Heart right ventricle (tissue), 16 donors: ENCODE measurements around the gene REXO1. TPM values are rescaled to one million over a fixed set of nuclear protein-coding genes. Genes with fewer than 3 reads are reported as not detected.

Experiments used
- ATAC-seq, 8 donors: fragments of 200-7000 bp; cut with Tn5 transposase; one replicate each; pipeline ENCODE4 v1.9.1; 2020; ENCODE audit warnings: mild to moderate bottlenecking in 8 of 8, moderate library complexity in 8 of 8, moderate number of reproducible peaks in 1 of 8
- DNase-seq, 2 donors: peaks; one replicate each; pipeline ENCODE4 v3.0.0-alpha.2; 2020
- H3K27ac ChIP-seq, 10 donors: fragments of 200-600 bp; sonication (generic) in 2 of 10; one replicate each; pipeline versions ENCODE4 v1.5.0 to v1.8.0; 2020 to 2022; ENCODE audit warnings: mild to moderate bottlenecking in 3 of 10
- H3K27me3 ChIP-seq, 7 donors: fragments of 200-600 bp; one replicate each; pipeline ENCODE4 v1.8.0; 2021 to 2022; ENCODE audit warnings: mild to moderate bottlenecking in 2 of 7
- H3K36me3 ChIP-seq, 9 donors: fragments of 200-600 bp; sonication (generic) in 1 of 9; one replicate each; pipeline versions ENCODE4 v1.5.0 to v1.8.0; 2020 to 2022; ENCODE audit warnings: mild to moderate bottlenecking in 2 of 9
- H3K4me1 ChIP-seq, 9 donors: fragments of 200-600 bp; sonication (generic) in 1 of 9; one replicate each; pipeline versions ENCODE4 v1.5.0 to v1.8.0; 2020 to 2022; ENCODE audit warnings: mild to moderate bottlenecking in 4 of 9
- H3K4me3 ChIP-seq, 10 donors: fragments of 200-600 bp; sonication (generic) in 2 of 10; one replicate each; pipeline versions ENCODE4 v1.5.0 to v1.8.0; 2020 to 2022; ENCODE audit warnings: mild to moderate bottlenecking in 7 of 10, moderate library complexity in 2 of 10
- H3K9me3 ChIP-seq, 11 donors: fragments of 200-600 bp in 10 of 11; sonication (generic) in 2 of 11; one replicate each; pipeline versions ENCODE4 v1.5.0 to v1.8.0; 2013 to 2022; ENCODE audit warnings: mild to moderate bottlenecking in 2 of 11, control low read depth in 1 of 11, moderate library complexity in 1 of 11
- CTCF ChIP-seq, 9 donors: fragments of 200-600 bp; sonication (generic) in 2 of 9; IDR thresholded peaks; one replicate each; pipeline versions ENCODE4 v1.5.0 to v1.8.0; 2021 to 2022; ENCODE audit warnings: antibody characterized with exemption in 9 of 9, mild to moderate bottlenecking in 5 of 9, moderate library complexity in 1 of 9
- WGBS, 2 donors: extraction: QIAGEN DNeasy Blood & Tissue Kit; methylation state at CpG; one replicate each; pipeline ENCODE4 v1.1.7; 2013; ENCODE audit warnings: inconsistent platforms in 1 of 2; 5-methylcytosine and 5-hydroxymethylcytosine counted together
- intact Hi-C, 10 donors: fragments of 100-400 bp; cut with DNase I; formaldehyde crosslinking; loops; one replicate each; pipeline versions ENCODE4 v1.11.1 to v1.14.2; 2022
- polyA plus RNA-seq, 2 donors: library from polyadenylated mRNA; stranded (reverse); fragments of 200-250 nt; gene quantifications; one replicate each; pipeline ENCODE4 v1.2.3, GENCODE V29; 2013
- total RNA-seq, 10 donors: library from RNA; stranded (reverse); fragmentation: NEBNext Ultra II Directional in 3 of 10; extraction: Animal tissue kit (Norgen Biotek cat#: 25700) in 3 of 10; gene quantifications; one replicate each; pipeline versions ENCODE4 v1.2.1 to v1.2.4, GENCODE V29; 2021 to 2023
- donor health status: Arrhythmogenic right ventricular cardiomyopathy.
- donor health status: ischemic (EF 13 %, LVEDD 7.1; RV severe dilation, severe dysfunction).
- donor health status: healthy with polysubstance abuse.
- donor health status: DM: no; HTN: yes; CAD: no.
- donor health status: DM: no; HTN: no; CAD: no.
- donor health status: ischemic (EF 25% LVEDD 6.9; RV normal size, moderate dysfunction).
- donor health status: ischemic (EF 25% LVEDD 5.7; RV mildly dilated, moderate dysfunction).
- donor health status: healthy.
- donor health status: DM: yes; HTN: yes; CAD: no.
- donor health status: Ischemic cardiomyopathy.
- donor health status: ischemic (EF 35%, LVEDD 5.7; RV mildly dilated, moderate dysfunction).
- donor health status: nonischemic (EF 11% LVEDD 7.7; RV severe dilation, severe dysfunction).
- donor health status: DM: yes; HTN: yes; CAD: no.
- donor health status: PGD.
- donor health status: ischemic (EF 29% LVEDD 5.4; RV normal size, mild dysfunction).
- donor health status: nonischemic (EF 23%, LVEDD 6.1; RV moderate dilation, normal function).

The REXO1 gene
- total and polyA plus RNA-seq, 12 donors, result 13.1 to 20.6 (median 16.5) TPM

- H3K4me1 ChIP-seq, result peaks cover 5 to 31% (median 15%) of the 10 kb centered on the region in 9 donors
- intact Hi-C loops, result loop anchor here in 2 of 10 donors (5.0 to 10.0 kb wide), 2 partner anchors 70 to 197 kb away; no protein-coding TSS in a partner anchor
- peaks cover 0 to 17% (median 0%) of the 10 kb centered on the region in 9 donors for H3K36me3 ChIP-seq
- ATAC-seq, result no peak
- H3K27me3 ChIP-seq, result no peaks in the 10 kb centered on the region
- H3K9me3 ChIP-seq, result no peaks in the 10 kb centered on the region
- H3K4me3 ChIP-seq, result no peak overlapping the region
- H3K27ac ChIP-seq, result no peak overlapping the region
- DNase-seq, result no peak
- 92 to 93% methylated on average over 9 of the region's 9 CpGs for WGBS, 2 donors
- TF ChIP-seq CTCF (IDR thresholded peaks at IDR 0.05), result no peak
Measured at GRCh38 chr19:1867349-1867724, 19.1 kb upstream of the REXO1 start.

DNA sequence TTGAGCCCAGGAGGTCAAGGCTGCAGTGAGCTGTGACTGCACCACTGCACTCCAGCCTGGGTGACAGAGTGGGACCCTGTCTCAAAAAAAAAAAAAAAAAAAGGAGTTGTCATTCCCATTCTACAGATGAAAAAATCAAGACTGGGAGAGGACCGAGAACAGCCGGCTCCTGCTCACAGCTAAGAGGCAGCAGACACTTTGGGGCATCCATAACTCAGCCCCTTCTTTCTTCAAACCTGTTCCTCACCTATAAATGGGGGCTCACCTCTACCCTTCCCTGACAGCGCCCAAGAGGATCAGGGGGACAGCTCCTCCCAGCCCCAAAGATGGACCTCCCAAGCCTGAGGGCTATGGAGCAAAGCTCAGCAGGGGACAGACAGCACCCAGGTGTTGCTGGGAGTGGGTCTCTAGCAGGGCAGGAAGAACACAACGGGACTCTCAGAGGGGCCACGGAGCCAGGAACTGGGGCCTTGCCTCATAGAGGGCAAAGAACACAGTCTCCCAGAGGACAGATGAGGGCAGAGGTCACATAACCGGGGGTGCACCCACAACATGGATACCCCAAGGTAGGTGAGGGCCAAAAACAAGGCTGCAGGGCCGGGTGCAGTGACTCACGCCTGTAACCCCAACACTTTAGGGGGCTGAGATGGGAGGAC lies 18.5 kb upstream of the REXO1 start:
- no peak for DNase-seq
- intact Hi-C loops, result loop anchor here in 2 of 10 donors (5.0 to 10.0 kb wide), 2 partner anchors 70 to 198 kb away; no protein-coding TSS in a partner anchor
- H3K27ac ChIP-seq, result no peak overlapping the region

GRCh38 chr19:1865172-1866010 lies 17.1 kb upstream of the REXO1 start:
- intact Hi-C loops, result loop anchor here in 2 of 10 donors (5.0 to 10.0 kb wide), 2 partner anchors 72 to 199 kb away; no protein-coding TSS in a partner anchor
- peaks cover 0 to 5% (median 0%) of the 10 kb centered on the region in 9 donors for H3K36me3 ChIP-seq
- H3K27ac ChIP-seq, result peak overlapping the region in 9 of 10 donors; percentile 88 to 99 (median 94)
- TF ChIP-seq CTCF (IDR thresholded peaks at IDR 0.05), result no peak
- peak in 1 of 8 donors; percentile 0 for ATAC-seq
- H3K4me1 ChIP-seq, result peaks cover 12 to 34% (median 23%) of the 10 kb centered on the region in 9 donors
- H3K4me3 ChIP-seq, result peak overlapping the region in 7 of 10 donors; percentile 78 to 96 (median 87)
- no peaks in the 10 kb centered on the region for H3K9me3 ChIP-seq
- no peak for DNase-seq
- no peaks in the 10 kb centered on the region for H3K27me3 ChIP-seq
- 85 to 89% methylated on average over 17 of the region's 17 CpGs for WGBS, 2 donors

More for the DNA sequence above, 18.5 kb upstream of the REXO1 start:
- Histone ChIP-seq H3K36me3 (peaks cover 0 to 17% (median 0%) of the 10 kb centered on the region in 9 donors), H3K4me1 (peaks cover 8 to 31% (median 11%) of the 10 kb centered on the region in 9 donors), H3K27me3 (no peaks in the 10 kb centered on the region), H3K4me3 (no peak overlapping the region), H3K9me3 (no peaks in the 10 kb centered on the region)
- 91 to 92% methylated on average over 8 of the region's 8 CpGs for WGBS, 2 donors
- ATAC-seq, result no peak
- no peak for TF ChIP-seq CTCF (IDR thresholded peaks at IDR 0.05)

DNA sequence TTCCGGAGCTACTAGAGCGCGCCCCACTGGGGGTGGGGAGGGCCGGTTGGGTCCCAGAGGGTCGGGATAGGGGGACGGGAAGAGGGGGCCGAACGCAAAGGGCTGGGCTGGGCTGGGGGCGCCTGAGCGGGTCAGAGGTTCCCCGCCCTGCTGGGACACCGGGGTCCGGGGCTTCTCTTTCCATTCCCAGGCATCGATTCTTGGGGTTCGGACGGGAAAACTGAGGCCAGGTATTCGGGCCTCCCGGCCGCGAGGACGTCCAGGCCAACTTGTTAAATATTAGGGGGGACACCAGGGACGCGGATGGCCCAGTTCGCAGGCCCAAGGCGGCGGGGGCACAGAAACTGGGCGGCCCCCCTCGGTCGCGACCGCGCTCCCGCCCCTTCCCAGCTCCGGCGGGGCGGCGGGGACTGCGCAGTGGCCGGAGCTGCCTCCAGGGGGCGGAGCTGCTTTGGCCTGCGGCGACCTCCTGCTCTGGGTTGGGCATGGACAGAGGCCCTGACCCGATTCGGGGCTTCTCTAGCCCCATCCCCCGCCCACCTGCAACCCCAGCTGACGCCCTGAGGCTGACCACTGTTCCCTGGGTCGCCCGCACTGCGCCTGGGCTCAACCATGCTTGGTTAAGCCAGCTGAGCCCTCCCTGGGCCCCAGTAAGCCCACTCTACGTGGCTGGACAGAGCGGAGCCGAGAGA lies 16.3 kb upstream of the REXO1 start:
- TF ChIP-seq CTCF (IDR thresholded peaks at IDR 0.05), result peak; percentile 73 to 97 (median 88)
- intact Hi-C loops, result loop anchor here in 2 of 10 donors (5.0 to 10.0 kb wide), 2 partner anchors 73 to 200 kb away; no protein-coding TSS in a partner anchor
- no peaks in the 10 kb centered on the region for H3K9me3 ChIP-seq
- peak overlapping the region; percentile 42 to 96 (median 82) for H3K4me3 ChIP-seq
- peaks cover 0 to 5% (median 0%) of the 10 kb centered on the region in 9 donors for H3K36me3 ChIP-seq
- H3K27me3 ChIP-seq, result no peaks in the 10 kb centered on the region
- WGBS, 2 donors, result 9 to 11% methylated on average over 49 to 52 of the region's 52 CpGs
- peaks cover 15 to 41% (median 31%) of the 10 kb centered on the region in 9 donors for H3K4me1 ChIP-seq
- DNase-seq, result peak; percentile 76 to 82
- peak; percentile 59 to 83 (median 74) for ATAC-seq
- H3K27ac ChIP-seq, result peak overlapping the region; percentile 21 to 99 (median 94)
